HG03135 (cell line): ENCODE measurements around the gene NFKBIZ.

Experiments used
- ATAC-seq: cut with Tn5 transposase; IDR thresholded peaks from one replicate; pipeline ENCODE4 v1.9.1; 2021; ENCODE audit warnings: mild to moderate bottlenecking, moderate library complexity; ENCODE audit not compliant: unreplicated experiment

The NFKBIZ gene

GRCh38 chr3:101848754-101849713, at the start of gene NFKBIZ:
NFKBIZ (plus strand) TSS chr3:101849514; CDS start chr3:101849629, 115 bp downstream.
- ATAC-seq, result peak; percentile 75

- ATAC-seq, result no peak
Observed at GRCh38 chr3:101801174-101801573, 48.1 kb upstream of the NFKBIZ start.

- no peak for ATAC-seq
Observed at GRCh38 chr3:101802179-101802578, 47.1 kb upstream of the NFKBIZ start.

GRCh38 chr3:101803173-101803782, 46.0 kb upstream of the NFKBIZ start:
- peak; percentile 98 for ATAC-seq

GRCh38 chr3:101803939-101804338, 45.4 kb upstream of the NFKBIZ start:
- ATAC-seq, result no peak

- ATAC-seq, result no peak
Observed at GRCh38 chr3:101806491-101806890, 42.8 kb upstream of the NFKBIZ start.

- peak; percentile 45 for ATAC-seq
Observed at GRCh38 chr3:101807888-101808287, 41.4 kb upstream of the NFKBIZ start.

GRCh38 chr3:101809178-101810021, 39.9 kb upstream of the NFKBIZ start:
- no peak for ATAC-seq

- no peak for ATAC-seq
Observed at GRCh38 chr3:101810022-101810418, 39.3 kb upstream of the NFKBIZ start.

GRCh38 chr3:101811875-101812274, 37.4 kb upstream of the NFKBIZ start:
- no peak for ATAC-seq

- ATAC-seq, result no peak
Observed at GRCh38 chr3:101812895-101813294, 36.4 kb upstream of the NFKBIZ start.

GRCh38 chr3:101813817-101814440, 35.4 kb upstream of the NFKBIZ start:
- ATAC-seq, result no peak

- no peak for ATAC-seq
Observed at GRCh38 chr3:101814835-101815234, 34.5 kb upstream of the NFKBIZ start.

GRCh38 chr3:101816215-101817149, 32.8 kb upstream of the NFKBIZ start:
- no peak for ATAC-seq

- no peak for ATAC-seq
Observed at GRCh38 chr3:101817992-101818391, 31.3 kb upstream of the NFKBIZ start.

- peak; percentile 58 for ATAC-seq
Observed at GRCh38 chr3:101819649-101820206, 29.6 kb upstream of the NFKBIZ start.

- ATAC-seq, result no peak
Observed at GRCh38 chr3:101821503-101821902, 27.8 kb upstream of the NFKBIZ start.

GRCh38 chr3:101823525-101823924, 25.8 kb upstream of the NFKBIZ start:
- no peak for ATAC-seq

- no peak for ATAC-seq
Observed at GRCh38 chr3:101824702-101825101, 24.6 kb upstream of the NFKBIZ start.
